Astrocyte (in vitro differentiated cells and primary cell): ENCODE measurements around the gene EPOP. TPM values are rescaled to one million over a fixed set of nuclear protein-coding genes. Genes with fewer than 3 reads are reported as not detected.

Experiments used
- DNase-seq: peaks from one replicate; pipeline ENCODE4 v3.0.0-alpha.2; 2010; ENCODE audit warnings: low read depth
- FAIRE-seq: peaks from 2 replicates; lab custom pipeline; 2011; peaks lifted over from hg19 to GRCh38; lab: Jason Lieb, UNC
- H2AFZ ChIP-seq: 2 replicates; pipeline ENCODE4 v1.6.0; 2012; ENCODE audit warnings: low read depth, low read length, inconsistent platforms
- H3K27ac ChIP-seq: 2 replicates; pipeline ENCODE4 v1.5.1; 2011; ENCODE audit warnings: low read depth, low read length, inconsistent platforms
- H3K27me3 ChIP-seq: 2 replicates; pipeline ENCODE4 v1.6.0; 2011; ENCODE audit warnings: low read length, inconsistent platforms; ENCODE audit not compliant: insufficient read depth
- H3K36me3 ChIP-seq: 2 replicates; pipeline ENCODE4 v1.5.1; 2011; ENCODE audit warnings: low read length, inconsistent platforms; ENCODE audit not compliant: insufficient read depth
- H3K4me1 ChIP-seq: 2 replicates; pipeline ENCODE4 v1.5.1; 2011; ENCODE audit warnings: low read length, inconsistent platforms; ENCODE audit not compliant: insufficient read depth
- H3K4me2 ChIP-seq: 2 replicates; pipeline ENCODE4 v1.6.0; 2012; ENCODE audit warnings: low read length, inconsistent platforms
- H3K4me3 ChIP-seq: 2 replicates; pipeline ENCODE4 v1.5.1; 2011; ENCODE audit warnings: low read depth, mild to moderate bottlenecking, low read length, inconsistent platforms; ENCODE audit not compliant: insufficient read depth
- H3K79me2 ChIP-seq: 2 replicates; pipeline ENCODE4 v1.6.0; 2012; ENCODE audit warnings: mild to moderate bottlenecking, low read length, inconsistent platforms; ENCODE audit not compliant: insufficient read depth
- H3K9ac ChIP-seq: 2 replicates; pipeline ENCODE4 v1.6.0; 2012; ENCODE audit warnings: mild to moderate bottlenecking, low read length, inconsistent platforms
- H3K9me3 ChIP-seq: 2 replicates; pipeline ENCODE4 v1.5.1; 2012; ENCODE audit warnings: low read depth, mild to moderate bottlenecking, low read length, inconsistent platforms; ENCODE audit not compliant: insufficient read depth
- H4K20me1 ChIP-seq: 2 replicates; pipeline ENCODE4 v1.6.0; 2012; ENCODE audit warnings: low read length, inconsistent platforms; ENCODE audit not compliant: insufficient read depth
- H3K27ac Mint-ChIP-seq: one replicate; pipeline ENCODE4 v1.8.0; 2021; ENCODE audit warnings: mild to moderate bottlenecking, mixed read lengths; ENCODE audit not compliant: unreplicated experiment
- H3K27me3 Mint-ChIP-seq: one replicate; pipeline ENCODE4 v1.8.0; 2021; ENCODE audit warnings: low read depth, mixed read lengths; ENCODE audit not compliant: unreplicated experiment
- H3K36me3 Mint-ChIP-seq: one replicate; pipeline ENCODE4 v1.8.0; 2021; ENCODE audit warnings: low read depth, mixed read lengths; ENCODE audit not compliant: unreplicated experiment
- H3K4me1 Mint-ChIP-seq: one replicate; pipeline ENCODE4 v1.8.0; 2021; ENCODE audit warnings: low read depth, mixed read lengths; ENCODE audit not compliant: unreplicated experiment
- H3K4me3 Mint-ChIP-seq: one replicate; pipeline ENCODE4 v1.8.0; 2021; ENCODE audit warnings: mild to moderate bottlenecking, moderate library complexity, mixed read lengths; ENCODE audit not compliant: unreplicated experiment
- H3K9me3 Mint-ChIP-seq: one replicate; pipeline ENCODE4 v1.8.0; 2021; ENCODE audit warnings: mild to moderate bottlenecking, mixed read lengths; ENCODE audit not compliant: unreplicated experiment
- EZH2 ChIP-seq: IDR thresholded peaks from 2 replicates; pipeline ENCODE4 v1.6.1; 2012; ENCODE audit warnings: mild to moderate bottlenecking, low read length, inconsistent platforms; ENCODE audit not compliant: insufficient read depth
- total RNA-seq: library from RNA; stranded (reverse); gene quantifications from 2 replicates; pipeline ENCODE4 v1.2.1, GENCODE V29; 2021
- TF ChIP-seq, protein P1 (sequence below): IDR thresholded peaks from 2 replicates; pipeline ENCODE4 v1.5.1; 2011; ENCODE audit warnings: low read depth, mild to moderate bottlenecking, inconsistent platforms, low read length, moderate library complexity; ENCODE audit not compliant: insufficient read depth

EPOP gene
- total RNA-seq, 1 donor from 2014 or later: 4.1 TPM

DNA sequence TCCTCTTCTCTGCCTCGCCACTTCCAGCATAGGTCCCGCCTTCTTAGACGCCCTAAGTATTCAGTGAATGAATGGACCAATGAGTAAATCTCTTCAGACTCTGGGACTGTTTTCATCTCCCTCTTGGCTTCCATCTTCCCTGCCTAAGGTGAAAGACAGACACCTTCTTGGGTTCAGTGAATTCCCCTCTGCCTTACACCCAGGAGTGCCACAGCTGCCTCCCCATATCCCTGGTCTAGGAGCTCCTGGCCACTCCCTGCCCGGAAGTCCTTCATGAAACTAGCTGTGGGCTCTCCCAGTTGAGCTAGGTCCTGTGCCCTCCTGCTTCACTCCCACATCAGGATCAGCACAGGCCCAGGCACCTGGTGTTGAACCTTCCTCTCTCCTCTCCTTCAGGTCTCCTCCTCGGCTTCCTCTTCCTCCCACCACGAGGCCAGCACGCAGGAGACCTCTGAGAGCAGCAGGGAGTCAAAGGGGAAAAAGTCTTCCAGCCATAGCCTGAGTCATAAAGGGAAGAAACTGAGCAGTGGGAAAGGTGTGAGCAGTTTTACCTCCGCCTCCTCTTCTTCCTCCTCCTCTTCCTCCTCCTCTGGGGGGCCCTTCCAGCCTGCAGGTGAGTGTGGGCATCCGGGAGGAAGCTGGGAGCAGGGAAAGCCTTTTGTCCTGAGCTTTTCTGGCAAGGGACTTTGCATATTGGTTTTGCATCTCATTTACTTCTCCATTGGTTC lies 40.6 kb upstream of the EPOP start:
- no peaks in the 10 kb centered on the region for H3K79me2 ChIP-seq

DNA sequence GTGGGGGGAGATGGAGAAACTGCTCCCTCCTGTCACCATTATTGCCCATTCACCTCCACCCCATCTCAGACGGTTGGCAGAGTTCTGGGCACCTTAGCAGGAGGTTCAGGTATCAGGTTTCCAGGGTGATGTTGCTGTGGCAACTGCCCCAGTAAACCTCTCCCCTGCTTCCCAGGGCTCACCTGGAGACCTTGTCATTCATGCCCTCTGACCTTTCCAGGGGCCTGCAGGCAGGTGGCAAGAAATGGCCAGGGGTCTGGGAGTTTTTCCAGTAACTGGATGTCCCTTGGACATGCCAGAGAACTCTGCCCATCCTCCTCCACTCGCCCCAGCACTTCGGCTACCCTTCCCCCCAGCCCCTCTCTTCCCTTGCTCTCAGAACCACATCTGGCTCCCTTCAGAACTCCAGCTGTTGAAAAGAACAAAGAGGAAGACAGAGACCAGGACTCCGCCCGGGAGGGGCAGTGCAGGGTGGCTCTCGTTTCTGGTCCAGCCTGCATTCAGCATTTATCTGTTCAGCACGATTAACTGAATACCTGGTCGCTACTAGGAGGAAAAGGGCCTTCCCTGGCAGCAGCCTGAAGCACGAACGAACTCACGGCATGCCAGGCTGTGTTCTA lies 38.8 kb upstream of the EPOP start:
- H3K4me3 Mint-ChIP-seq: no peak overlapping the region
- H3K9me3 Mint-ChIP-seq: peaks cover 2% of the 10 kb centered on the region
- Histone ChIP-seq H2AFZ (no peak overlapping the region), H3K36me3 (peaks cover 5% of the 10 kb centered on the region), H3K27ac (no peak overlapping the region), H3K4me2 (no peak overlapping the region), H3K9me3 (no peaks in the 10 kb centered on the region), H3K9ac (no peak overlapping the region), H3K4me3 (no peak overlapping the region), H3K4me1 (no peaks in the 10 kb centered on the region), H3K79me2 (no peaks in the 10 kb centered on the region), H3K27me3 (no peaks in the 10 kb centered on the region), H4K20me1 (peaks cover 21% of the 10 kb centered on the region)
- peaks cover 4% of the 10 kb centered on the region for H3K27me3 Mint-ChIP-seq
- FAIRE-seq: no peak
- TF ChIP-seq, protein P1, sequence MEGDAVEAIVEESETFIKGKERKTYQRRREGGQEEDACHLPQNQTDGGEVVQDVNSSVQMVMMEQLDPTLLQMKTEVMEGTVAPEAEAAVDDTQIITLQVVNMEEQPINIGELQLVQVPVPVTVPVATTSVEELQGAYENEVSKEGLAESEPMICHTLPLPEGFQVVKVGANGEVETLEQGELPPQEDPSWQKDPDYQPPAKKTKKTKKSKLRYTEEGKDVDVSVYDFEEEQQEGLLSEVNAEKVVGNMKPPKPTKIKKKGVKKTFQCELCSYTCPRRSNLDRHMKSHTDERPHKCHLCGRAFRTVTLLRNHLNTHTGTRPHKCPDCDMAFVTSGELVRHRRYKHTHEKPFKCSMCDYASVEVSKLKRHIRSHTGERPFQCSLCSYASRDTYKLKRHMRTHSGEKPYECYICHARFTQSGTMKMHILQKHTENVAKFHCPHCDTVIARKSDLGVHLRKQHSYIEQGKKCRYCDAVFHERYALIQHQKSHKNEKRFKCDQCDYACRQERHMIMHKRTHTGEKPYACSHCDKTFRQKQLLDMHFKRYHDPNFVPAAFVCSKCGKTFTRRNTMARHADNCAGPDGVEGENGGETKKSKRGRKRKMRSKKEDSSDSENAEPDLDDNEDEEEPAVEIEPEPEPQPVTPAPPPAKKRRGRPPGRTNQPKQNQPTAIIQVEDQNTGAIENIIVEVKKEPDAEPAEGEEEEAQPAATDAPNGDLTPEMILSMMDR: no peak
- TF ChIP-seq EZH2: no peak
- DNase-seq: no peak
- peaks cover 30% of the 10 kb centered on the region for H3K36me3 Mint-ChIP-seq
- no peaks in the 10 kb centered on the region for H3K4me1 Mint-ChIP-seq
- H3K27ac Mint-ChIP-seq: peak overlapping the region; percentile 26

More for the DNA sequence above, 40.6 kb upstream of the EPOP start:
- Histone ChIP-seq H3K4me1 (no peaks in the 10 kb centered on the region), H3K4me3 (no peak overlapping the region), H3K36me3 (peaks cover 5% of the 10 kb centered on the region), H3K9me3 (no peaks in the 10 kb centered on the region), H3K27me3 (no peaks in the 10 kb centered on the region), H3K9ac (no peak overlapping the region), H3K27ac (no peak overlapping the region), H4K20me1 (peaks cover 7% of the 10 kb centered on the region), H3K4me2 (no peak overlapping the region), H2AFZ (no peak overlapping the region)
- Mint-ChIP-seq H3K36me3 (peaks cover 25% of the 10 kb centered on the region), H3K27me3 (peaks cover 2% of the 10 kb centered on the region), H3K9me3 (no peaks in the 10 kb centered on the region), H3K4me1 (no peaks in the 10 kb centered on the region), H3K4me3 (no peak overlapping the region), H3K27ac (no peak overlapping the region)
- DNase-seq (no peak), FAIRE-seq (no peak)
- no peak for TF ChIP-seq EZH2
- TF ChIP-seq, protein P1: no peak

DNA sequence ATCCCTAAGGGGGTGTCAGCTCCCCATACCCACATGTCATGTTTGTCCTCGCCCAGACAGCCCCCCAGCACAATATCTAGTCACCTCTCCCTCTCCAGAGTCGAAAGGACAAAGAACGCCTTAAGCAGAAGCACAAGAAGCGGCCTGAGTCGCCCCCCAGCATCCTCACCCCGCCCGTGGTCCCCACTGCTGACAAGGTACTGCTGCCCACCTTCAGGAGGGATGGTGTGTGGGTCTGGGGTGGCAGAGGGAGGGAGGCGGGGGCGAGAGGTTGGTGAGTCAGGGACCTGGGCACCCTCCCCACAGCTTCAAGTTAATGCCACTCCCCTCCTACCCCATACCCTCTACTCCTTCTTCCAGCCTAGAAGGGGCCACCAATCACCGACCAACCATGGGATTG lies 37.8 kb upstream of the EPOP start:
- Histone ChIP-seq H3K4me3 (no peak overlapping the region), H2AFZ (no peak overlapping the region), H3K36me3 (peaks cover 3% of the 10 kb centered on the region), H3K27me3 (no peaks in the 10 kb centered on the region), H3K27ac (no peak overlapping the region), H3K9ac (no peak overlapping the region), H3K4me1 (no peaks in the 10 kb centered on the region), H4K20me1 (peaks cover 25% of the 10 kb centered on the region), H3K4me2 (no peak overlapping the region), H3K9me3 (no peaks in the 10 kb centered on the region), H3K79me2 (no peaks in the 10 kb centered on the region)
- no peak overlapping the region for H3K4me3 Mint-ChIP-seq
- DNase-seq: no peak
- TF ChIP-seq, protein P1: no peak
- TF ChIP-seq EZH2: no peak
- peaks cover 2% of the 10 kb centered on the region for H3K9me3 Mint-ChIP-seq
- no peaks in the 10 kb centered on the region for H3K4me1 Mint-ChIP-seq
- H3K36me3 Mint-ChIP-seq: peaks cover 24% of the 10 kb centered on the region
- no peak for FAIRE-seq
- H3K27ac Mint-ChIP-seq: no peak overlapping the region
- peaks cover 9% of the 10 kb centered on the region for H3K27me3 Mint-ChIP-seq
